GM12801 (cell line): ENCODE data around the gene MOCS1.

Experiments used
- CTCF ChIP-seq: IDR thresholded peaks from one replicate; pipeline ENCODE4 v1.5.1; 2011; ENCODE audit warnings: control low read depth; ENCODE audit not compliant: insufficient read length; ENCODE audit errors: extremely low read depth

MOCS1 gene

DNA sequence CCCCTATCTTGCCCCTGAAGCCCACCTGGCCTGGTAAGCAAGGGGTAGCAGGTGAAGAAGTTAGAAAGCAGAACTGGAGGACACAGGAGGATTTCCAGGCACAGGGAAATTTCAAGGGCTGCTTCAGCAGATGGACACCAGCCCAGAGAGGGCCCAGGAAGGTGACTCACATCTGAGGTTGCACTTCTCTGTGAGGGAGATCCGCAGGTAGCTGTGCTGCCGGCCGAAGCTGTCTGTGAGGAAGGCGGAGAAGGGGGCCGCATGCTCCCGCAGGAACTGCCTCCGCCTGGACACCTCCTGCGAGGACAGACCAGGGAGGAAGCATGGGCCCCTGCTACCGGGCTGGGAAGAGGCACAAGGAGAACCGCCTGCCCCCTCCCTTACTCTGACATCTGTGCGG is 7.1 kb downstream of the MOCS1 start:
- no peak for TF ChIP-seq CTCF

DNA sequence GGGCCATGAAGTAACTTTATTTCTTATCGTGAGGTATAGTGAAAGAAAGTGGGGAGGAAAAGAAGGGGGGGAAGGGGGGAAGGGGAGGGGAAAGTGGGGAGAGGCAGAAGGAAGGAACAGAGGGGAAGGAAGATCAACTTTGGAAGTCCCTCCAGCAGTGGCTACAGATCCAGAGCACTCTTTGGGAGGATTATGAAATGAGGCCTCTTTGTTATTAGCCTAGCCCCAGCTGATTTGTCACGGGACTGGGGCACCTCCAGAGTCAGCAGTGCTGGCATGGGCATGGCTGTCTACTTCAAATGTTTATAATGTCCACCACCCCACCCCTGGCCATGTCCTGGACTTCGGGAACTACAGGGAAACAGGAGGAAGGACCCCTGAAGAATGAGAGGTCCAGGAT is 7.6 kb downstream of the MOCS1 start:
- TF ChIP-seq CTCF, result no peak

- TF ChIP-seq CTCF, result no peak
These were observed 8.4 kb downstream of the MOCS1 start for GRCh38 chr6:39925931-39926290.

- TF ChIP-seq CTCF, result no peak
These were observed 8.9 kb downstream of the MOCS1 start for GRCh38 chr6:39925191-39925930.

GRCh38 chr6:39924283-39924682 is 10.0 kb downstream of the MOCS1 start:
- no peak for TF ChIP-seq CTCF

DNA sequence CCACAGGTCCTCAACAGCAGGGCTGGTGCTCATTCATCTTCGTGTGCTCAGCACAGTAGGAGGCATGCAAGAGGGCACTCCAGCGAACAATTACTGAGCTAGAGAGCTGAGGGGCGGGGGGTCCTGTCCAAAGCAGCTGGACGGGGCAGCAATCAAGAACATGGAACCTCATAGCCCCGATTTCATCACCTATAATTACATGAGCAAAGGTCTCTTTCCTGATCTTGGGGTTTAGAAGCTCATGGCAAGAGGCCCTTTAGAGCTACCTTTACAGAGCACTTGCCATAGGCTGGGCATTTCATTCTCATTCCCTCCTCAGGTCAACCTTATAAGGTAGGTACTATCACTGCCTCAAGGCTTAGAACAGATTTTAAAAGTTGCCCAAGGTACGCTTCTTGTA is 10.4 kb downstream of the MOCS1 start:
- TF ChIP-seq CTCF, result no peak

GRCh38 chr6:39923394-39923793 is 10.9 kb downstream of the MOCS1 start:
- TF ChIP-seq CTCF, result no peak

GRCh38 chr6:39922821-39923220 is 11.4 kb downstream of the MOCS1 start:
- TF ChIP-seq CTCF, result no peak
